Adipocyte (in vitro differentiated cells): ENCODE measurements around the gene IRF1.
A peak's percentile ranks its signal among the peaks of the same experiment; 100 is the strongest.

Source experiments
- DNase-seq: peaks from one replicate; pipeline ENCODE4 v3.0.0-alpha.2; 2015; ENCODE audit warnings: low read depth
- H3K27me3 ChIP-seq: replicated peaks from 2 replicates; pipeline ENCODE4 v1.7.0; 2013; ENCODE audit warnings: mild to moderate bottlenecking, low read length, moderate library complexity; ENCODE audit not compliant: control insufficient read depth, insufficient read depth
- H3K36me3 ChIP-seq: 2 replicates; pipeline ENCODE4 v1.7.0; 2013; ENCODE audit warnings: low read length, mild to moderate bottlenecking, moderate library complexity; ENCODE audit not compliant: control insufficient read depth, insufficient read depth, severe bottlenecking
- H3K4me1 ChIP-seq: 2 replicates; pipeline ENCODE4 v1.7.0; 2013; ENCODE audit warnings: mild to moderate bottlenecking, low read length, moderate library complexity; ENCODE audit not compliant: control insufficient read depth, insufficient read depth
- H3K4me3 ChIP-seq: 2 replicates; pipeline ENCODE4 v1.7.0; 2013; ENCODE audit warnings: mild to moderate bottlenecking, low read length, moderate library complexity
- H3K9ac ChIP-seq: 2 replicates; pipeline ENCODE4 v1.7.0; 2013; ENCODE audit warnings: mild to moderate bottlenecking, low read length, moderate library complexity
- H3K9me3 ChIP-seq: 2 replicates; pipeline ENCODE4 v1.7.0; 2013; ENCODE audit warnings: mild to moderate bottlenecking, low read length, moderate library complexity; ENCODE audit not compliant: control insufficient read depth

The IRF1 gene

DNA sequence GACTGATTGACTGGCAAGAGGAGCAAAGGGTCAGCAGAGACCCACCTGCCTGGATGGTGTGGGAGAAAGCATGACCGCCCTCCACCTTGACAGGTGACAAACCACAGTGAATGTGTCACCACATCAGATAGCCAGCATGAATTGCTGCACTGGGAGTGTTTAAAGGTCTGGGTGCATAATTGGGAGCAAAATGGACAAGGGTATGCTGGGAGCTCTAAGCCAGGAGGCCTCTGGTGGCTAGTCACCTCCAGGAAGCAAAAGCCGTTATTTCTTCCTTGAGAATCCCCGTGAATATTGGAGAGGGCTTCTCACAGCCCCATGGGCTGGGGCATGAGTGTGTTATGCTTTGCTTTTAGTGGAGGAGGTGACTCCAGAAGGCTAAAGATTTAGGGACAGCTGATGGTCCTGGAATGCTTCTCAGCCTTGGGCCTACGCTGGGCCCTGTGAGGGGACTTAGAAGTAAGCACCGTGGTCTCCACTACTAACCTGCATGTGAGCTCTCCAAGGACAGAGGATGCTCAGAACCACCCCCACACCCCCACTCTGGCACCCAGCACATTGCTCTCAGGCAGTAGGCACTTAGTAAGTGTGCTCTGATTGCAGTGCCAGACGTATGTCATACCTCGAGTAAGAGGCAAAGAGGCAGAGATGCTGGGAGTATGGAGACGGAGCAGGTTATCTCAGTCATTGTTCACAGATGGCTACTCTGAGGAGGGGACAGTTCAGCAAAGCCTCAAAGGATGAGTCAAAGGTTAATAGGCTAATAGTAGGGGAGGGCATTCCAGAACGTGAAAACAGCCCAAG, 9.1 kb upstream of the IRF1 start:
- H3K4me3 ChIP-seq: no peak overlapping the region
- H3K36me3 ChIP-seq: no peaks in the 10 kb centered on the region
- no peak for DNase-seq
- no peaks in the 10 kb centered on the region for H3K27me3 ChIP-seq
- peaks cover 22% of the 10 kb centered on the region for H3K4me1 ChIP-seq
- H3K9me3 ChIP-seq: no peaks in the 10 kb centered on the region
- H3K9ac ChIP-seq: no peak overlapping the region

- no peak for DNase-seq
Observed at GRCh38 chr5:132498686-132499271, 8.2 kb upstream of the IRF1 start.

GRCh38 chr5:132498152-132498551, 7.6 kb upstream of the IRF1 start:
- DNase-seq: peak; percentile 74
- no peaks in the 10 kb centered on the region for H3K36me3 ChIP-seq
- no peak overlapping the region for H3K9ac ChIP-seq
- peaks cover 22% of the 10 kb centered on the region for H3K4me1 ChIP-seq
- no peaks in the 10 kb centered on the region for H3K9me3 ChIP-seq
- no peaks in the 10 kb centered on the region for H3K27me3 ChIP-seq
- H3K4me3 ChIP-seq: no peak overlapping the region

More at GRCh38 chr5:132498686-132499271, 8.2 kb upstream of the IRF1 start:
- Histone ChIP-seq H3K9ac (no peak overlapping the region), H3K9me3 (no peaks in the 10 kb centered on the region), H3K36me3 (no peaks in the 10 kb centered on the region), H3K27me3 (no peaks in the 10 kb centered on the region), H3K4me3 (no peak overlapping the region), H3K4me1 (peaks cover 22% of the 10 kb centered on the region)

GRCh38 chr5:132497488-132497997, 7.0 kb upstream of the IRF1 start:
- DNase-seq: peak; percentile 92

GRCh38 chr5:132496631-132497487, 6.3 kb upstream of the IRF1 start:
- no peaks in the 10 kb centered on the region for H3K27me3 ChIP-seq
- peak; percentile 93 for DNase-seq
- H3K4me1 ChIP-seq: peaks cover 29% of the 10 kb centered on the region
- no peaks in the 10 kb centered on the region for H3K36me3 ChIP-seq
- H3K9ac ChIP-seq: peak overlapping the region; percentile 92
- H3K9me3 ChIP-seq: no peaks in the 10 kb centered on the region
- H3K4me3 ChIP-seq: peak overlapping the region; percentile 86

More at GRCh38 chr5:132497488-132497997, 7.0 kb upstream of the IRF1 start:
- Histone ChIP-seq H3K9me3 (no peaks in the 10 kb centered on the region), H3K36me3 (no peaks in the 10 kb centered on the region), H3K27me3 (no peaks in the 10 kb centered on the region), H3K9ac (peak overlapping the region; percentile 92), H3K4me3 (peak overlapping the region; percentile 86), H3K4me1 (peaks cover 22% of the 10 kb centered on the region)

DNA sequence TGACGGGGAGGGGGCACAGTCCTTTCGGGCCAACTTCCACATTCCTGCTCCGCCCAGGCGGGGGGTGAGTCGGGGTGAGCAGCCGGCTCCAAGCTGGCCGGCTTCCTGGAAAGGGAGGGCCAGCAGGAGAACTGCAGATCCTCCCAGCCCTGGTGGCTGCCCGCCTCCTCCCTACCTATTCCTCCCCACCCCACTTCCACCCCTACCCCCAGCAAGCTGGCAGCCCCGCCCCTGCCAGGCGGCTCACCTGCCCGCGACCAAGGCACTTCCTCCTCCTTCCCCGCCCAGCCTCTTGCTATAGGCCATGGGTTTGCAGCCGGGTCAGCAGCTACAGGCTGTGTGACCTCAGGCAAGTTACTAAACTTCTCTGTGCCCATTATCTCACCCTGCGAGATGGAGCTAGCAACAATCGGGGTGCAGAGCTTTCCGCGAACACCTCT, 5.6 kb upstream of the IRF1 start:
- Histone ChIP-seq H3K9me3 (no peaks in the 10 kb centered on the region), H3K4me1 (peaks cover 35% of the 10 kb centered on the region), H3K4me3 (peak overlapping the region; percentile 86), H3K36me3 (no peaks in the 10 kb centered on the region), H3K9ac (peak overlapping the region; percentile 92), H3K27me3 (no peaks in the 10 kb centered on the region)
- DNase-seq: peak; percentile 90

GRCh38 chr5:132495667-132496190, 5.2 kb upstream of the IRF1 start:
- Histone ChIP-seq H3K27me3 (no peaks in the 10 kb centered on the region), H3K4me3 (peak overlapping the region; percentile 65), H3K9me3 (no peaks in the 10 kb centered on the region), H3K36me3 (no peaks in the 10 kb centered on the region), H3K4me1 (peaks cover 38% of the 10 kb centered on the region), H3K9ac (peak overlapping the region; percentile 92)
- DNase-seq: peak; percentile 94

- no peak for DNase-seq
- Histone ChIP-seq H3K9me3 (no peaks in the 10 kb centered on the region), H3K27me3 (no peaks in the 10 kb centered on the region), H3K9ac (no peak overlapping the region), H3K4me1 (peaks cover 45% of the 10 kb centered on the region), H3K36me3 (no peaks in the 10 kb centered on the region), H3K4me3 (no peak overlapping the region)
Observed at GRCh38 chr5:132493821-132494220, 3.2 kb upstream of the IRF1 start.

GRCh38 chr5:132493241-132493640, 2.7 kb upstream of the IRF1 start:
- H3K27me3 ChIP-seq: no peaks in the 10 kb centered on the region
- no peak for DNase-seq

GRCh38 chr5:132492386-132493125, 2.0 kb upstream of the IRF1 start:
- peaks cover 5% of the 10 kb centered on the region for H3K36me3 ChIP-seq
- DNase-seq: no peak
- no peaks in the 10 kb centered on the region for H3K27me3 ChIP-seq
- H3K9me3 ChIP-seq: no peaks in the 10 kb centered on the region
- no peak overlapping the region for H3K9ac ChIP-seq
- H3K4me1 ChIP-seq: peaks cover 43% of the 10 kb centered on the region
- no peak overlapping the region for H3K4me3 ChIP-seq

More at GRCh38 chr5:132493241-132493640, 2.7 kb upstream of the IRF1 start:
- H3K36me3 ChIP-seq: no peaks in the 10 kb centered on the region
- peaks cover 48% of the 10 kb centered on the region for H3K4me1 ChIP-seq
- H3K9me3 ChIP-seq: no peaks in the 10 kb centered on the region
- H3K4me3 ChIP-seq: no peak overlapping the region
- no peak overlapping the region for H3K9ac ChIP-seq
